ENCODE measurements around the gene TNIP1. TPM values are rescaled to one million over a fixed set of nuclear protein-coding genes. Genes with fewer than 3 reads are reported as not detected.

Gene TNIP1
- polyA plus RNA-seq, 2 of the 4 experiments (the other 2 are of a cell fraction) = 48.4 to 53.4 TPM

- ATAC-seq (no peak), DNase-seq (ENCODE audit: low read depth in 1 of 2, low spot score in 1 of 2) (no peak), FAIRE-seq (no peak)
- WGBS (ENCODE audit: missing lambda C conversion rate) = 78% methylated on average over 7 of the region's 7 CpGs
- Histone ChIP-seq H3K4me3 (no peak overlapping the region), H3K4me1 (no peaks in the 10 kb centered on the region), H3K9me3 (no peaks in the 10 kb centered on the region), H3K27ac (no peak overlapping the region), H3K4me2 (no peak overlapping the region)
- ChIA-PET CTCF (interaction anchor here (1.3 to 2.9 kb wide), 4 partner anchors 13 to 148 kb away, joined by 4 to 12 read pairs (median 6); no protein-coding TSS in a partner anchor), POLR2A (no interaction called here)
- TF ChIP-seq RNF2 (IDR thresholded peaks at IDR 0.05; ENCODE audit: borderline replicate concordance, low read depth) = no peak
- TF ChIP-seq HOXB5 (CRISPR knock-in tag; IDR thresholded peaks at IDR 0.05) = no peak
- TF ChIP-seq, protein P1, sequence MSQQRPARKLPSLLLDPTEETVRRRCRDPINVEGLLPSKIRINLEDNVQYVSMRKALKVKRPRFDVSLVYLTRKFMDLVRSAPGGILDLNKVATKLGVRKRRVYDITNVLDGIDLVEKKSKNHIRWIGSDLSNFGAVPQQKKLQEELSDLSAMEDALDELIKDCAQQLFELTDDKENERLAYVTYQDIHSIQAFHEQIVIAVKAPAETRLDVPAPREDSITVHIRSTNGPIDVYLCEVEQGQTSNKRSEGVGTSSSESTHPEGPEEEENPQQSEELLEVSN (IDR thresholded peaks at IDR 0.05; ENCODE audit: borderline replicate concordance, low read depth) = no peak
- TF ChIP-seq FOSB (CRISPR knock-in tag; IDR thresholded peaks at IDR 0.05) = no peak
- TF ChIP-seq RCOR1 (IDR thresholded peaks at IDR 0.05; ENCODE audit: low read depth, low read length) = no peak
- TF ChIP-seq BCL3 (IDR thresholded peaks at IDR 0.05) = no peak
- no peak for TF ChIP-seq POLR2A (IDR thresholded peaks at IDR 0.05; ENCODE audit: low read length)
- no peak for TF ChIP-seq POLR2AphosphoS2 (conservative IDR thresholded peaks at IDR 0.05; ENCODE audit: low read length)
- no peak for TF ChIP-seq GATA3 (IDR thresholded peaks at IDR 0.05; ENCODE audit: borderline replicate concordance)
- no peak for TF ChIP-seq TFCP2L1 (CRISPR knock-in tag; IDR thresholded peaks at IDR 0.05)
- TF ChIP-seq NFE2L2 (conservative IDR thresholded peaks at IDR 0.05; ENCODE audit: low read length) = no peak
- TF ChIP-seq, protein P2, sequence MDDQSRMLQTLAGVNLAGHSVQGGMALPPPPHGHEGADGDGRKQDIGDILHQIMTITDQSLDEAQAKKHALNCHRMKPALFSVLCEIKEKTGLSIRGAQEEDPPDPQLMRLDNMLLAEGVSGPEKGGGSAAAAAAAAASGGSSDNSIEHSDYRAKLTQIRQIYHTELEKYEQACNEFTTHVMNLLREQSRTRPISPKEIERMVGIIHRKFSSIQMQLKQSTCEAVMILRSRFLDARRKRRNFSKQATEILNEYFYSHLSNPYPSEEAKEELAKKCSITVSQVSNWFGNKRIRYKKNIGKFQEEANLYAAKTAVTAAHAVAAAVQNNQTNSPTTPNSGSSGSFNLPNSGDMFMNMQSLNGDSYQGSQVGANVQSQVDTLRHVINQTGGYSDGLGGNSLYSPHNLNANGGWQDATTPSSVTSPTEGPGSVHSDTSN (IDR thresholded peaks at IDR 0.05) = no peak
- no peak for TF ChIP-seq RFX5 (IDR thresholded peaks at IDR 0.05)
- TF ChIP-seq JUN (IDR thresholded peaks at IDR 0.05) = no peak
- no peak for TF ChIP-seq ATOH8 (CRISPR knock-in tag; IDR thresholded peaks at IDR 0.05; ENCODE audit: low read depth)
- TF ChIP-seq HOXB13 (CRISPR knock-in tag; IDR thresholded peaks at IDR 0.05; ENCODE audit: low read depth) = no peak
- no peak for TF ChIP-seq EP300 (IDR thresholded peaks at IDR 0.05)
- TF ChIP-seq, protein P3, sequence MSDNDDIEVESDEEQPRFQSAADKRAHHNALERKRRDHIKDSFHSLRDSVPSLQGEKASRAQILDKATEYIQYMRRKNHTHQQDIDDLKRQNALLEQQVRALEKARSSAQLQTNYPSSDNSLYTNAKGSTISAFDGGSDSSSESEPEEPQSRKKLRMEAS (IDR thresholded peaks at IDR 0.05) = no peak
These were observed 64.8 kb downstream of the TNIP1 start for GRCh38 chr5:151015974-151016587.

DNA sequence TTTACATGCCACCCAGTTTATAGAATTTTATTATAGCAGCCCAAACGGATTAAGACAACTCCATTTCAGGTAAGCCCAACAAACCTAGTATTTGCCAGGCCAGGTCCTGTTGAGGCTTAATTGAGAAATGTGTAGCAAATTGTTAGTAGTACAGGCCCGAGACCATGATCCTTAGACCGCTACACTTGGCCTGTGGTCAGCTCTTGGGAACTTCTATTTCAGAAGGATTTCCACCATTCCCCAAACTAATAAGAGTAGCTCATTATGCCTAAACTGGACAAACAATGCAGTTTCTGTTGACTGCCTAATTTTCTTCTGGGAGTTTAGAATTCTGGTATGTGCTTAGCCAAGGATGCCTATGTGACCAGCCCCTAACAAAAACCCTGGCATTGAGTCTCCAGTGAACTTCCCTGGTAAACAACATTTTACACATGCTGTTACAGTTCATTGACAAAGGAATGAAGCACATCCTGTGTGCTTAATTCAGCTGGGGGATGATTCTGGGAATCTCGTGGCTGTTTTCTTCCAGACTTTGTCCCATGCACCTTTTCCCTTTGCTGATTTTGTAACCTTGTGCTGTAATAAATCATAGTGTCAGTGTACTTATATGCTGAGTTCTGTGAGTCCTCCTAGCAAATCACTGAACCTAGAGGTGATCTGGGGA lies 66.0 kb downstream of the TNIP1 start:
- no peak for ATAC-seq
- Histone ChIP-seq H3K9me3 (no peaks in the 10 kb centered on the region), H3K27ac (no peak overlapping the region), H3K4me3 (no peak overlapping the region), H3K4me1 (no peaks in the 10 kb centered on the region), H3K4me2 (no peak overlapping the region)
- CTCF ChIA-PET = interaction anchor here (1.3 to 3.7 kb wide), 4 partner anchors 12 to 152 kb away, joined by 3 to 12 read pairs (median 8); no protein-coding TSS in a partner anchor
- no peak for FAIRE-seq
- no peak for TF ChIP-seq JUN (IDR thresholded peaks at IDR 0.05)
- WGBS (ENCODE audit: missing lambda C conversion rate) = 53% methylated on average over 4 of the region's 4 CpGs
- POLR2A ChIA-PET = no interaction called here
- no peak for DNase-seq (ENCODE audit: low read depth in 1 of 2, low spot score in 1 of 2)

- H3K4me1 ChIP-seq = no peaks in the 10 kb centered on the region
- ATAC-seq = no peak
- no peak for DNase-seq (ENCODE audit: low read depth in 1 of 2, low spot score in 1 of 2)
- H3K4me3 ChIP-seq = no peak overlapping the region
- H3K27ac ChIP-seq = no peak overlapping the region
- no peak for FAIRE-seq
- 46% methylated on average over 6 of the region's 6 CpGs for WGBS (ENCODE audit: missing lambda C conversion rate)
- POLR2A ChIA-PET = no interaction called here
- CTCF ChIA-PET = interaction anchor here (1.1 to 3.7 kb wide), 5 partner anchors 8 to 304 kb away, joined by 3 to 11 read pairs (median 5); no protein-coding TSS in a partner anchor
- no peaks in the 10 kb centered on the region for H3K9me3 ChIP-seq
- no peak overlapping the region for H3K4me2 ChIP-seq
- TF ChIP-seq ELK1 (IDR thresholded peaks at IDR 0.05; ENCODE audit: low read depth, low read length) (no peak), TP53 (CRISPR knock-in tag; IDR thresholded peaks at IDR 0.05) (no peak), BHLHE40 (IDR thresholded peaks at IDR 0.05; ENCODE audit: low read depth, low read length) (no peak), RFX5 (IDR thresholded peaks at IDR 0.05) (no peak), HDAC2 (IDR thresholded peaks at IDR 0.05) (no peak), CBX2 (IDR thresholded peaks at IDR 0.05; ENCODE audit: borderline replicate concordance, low read depth) (no peak), NR3C1 (IDR thresholded peaks at IDR 0.05) (no peak), HOXA7 (CRISPR knock-in tag; IDR thresholded peaks at IDR 0.05) (no peak), ATOH8 (CRISPR knock-in tag; IDR thresholded peaks at IDR 0.05; ENCODE audit: low read depth) (no peak), EP300 (IDR thresholded peaks at IDR 0.05) (no peak), RARB (CRISPR knock-in tag; IDR thresholded peaks at IDR 0.05) (no peak), ZSCAN20 (CRISPR knock-in tag; IDR thresholded peaks at IDR 0.05) (no peak), TFCP2L1 (CRISPR knock-in tag; IDR thresholded peaks at IDR 0.05) (no peak), CHD4 (IDR thresholded peaks at IDR 0.05; ENCODE audit: borderline replicate concordance) (no peak), NPAS2 (CRISPR knock-in tag; IDR thresholded peaks at IDR 0.05; ENCODE audit: borderline replicate concordance) (no peak)
These were observed 68.0 kb downstream of the TNIP1 start for GRCh38 chr5:151012862-151013261.

All from A549 (cell line).